ENCODE data around the gene RPL5.

DNA sequence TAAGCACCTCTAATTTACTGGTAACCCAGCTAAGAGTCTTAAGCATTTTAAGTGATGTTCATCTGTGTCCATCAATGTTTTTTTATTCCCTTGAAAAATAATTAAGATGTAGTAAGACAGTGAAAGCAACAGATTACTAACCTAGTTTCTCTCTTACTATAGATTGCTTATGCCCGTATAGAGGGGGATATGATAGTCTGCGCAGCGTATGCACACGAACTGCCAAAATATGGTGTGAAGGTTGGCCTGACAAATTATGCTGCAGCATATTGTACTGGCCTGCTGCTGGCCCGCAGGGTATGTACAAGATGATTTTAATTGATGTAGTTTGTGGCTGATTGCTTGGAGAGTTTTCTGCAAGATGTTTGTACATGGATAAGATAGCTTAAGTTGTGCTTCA, 2.8 kb downstream of the RPL5 start:
- TF ChIP-seq, protein P1, sequence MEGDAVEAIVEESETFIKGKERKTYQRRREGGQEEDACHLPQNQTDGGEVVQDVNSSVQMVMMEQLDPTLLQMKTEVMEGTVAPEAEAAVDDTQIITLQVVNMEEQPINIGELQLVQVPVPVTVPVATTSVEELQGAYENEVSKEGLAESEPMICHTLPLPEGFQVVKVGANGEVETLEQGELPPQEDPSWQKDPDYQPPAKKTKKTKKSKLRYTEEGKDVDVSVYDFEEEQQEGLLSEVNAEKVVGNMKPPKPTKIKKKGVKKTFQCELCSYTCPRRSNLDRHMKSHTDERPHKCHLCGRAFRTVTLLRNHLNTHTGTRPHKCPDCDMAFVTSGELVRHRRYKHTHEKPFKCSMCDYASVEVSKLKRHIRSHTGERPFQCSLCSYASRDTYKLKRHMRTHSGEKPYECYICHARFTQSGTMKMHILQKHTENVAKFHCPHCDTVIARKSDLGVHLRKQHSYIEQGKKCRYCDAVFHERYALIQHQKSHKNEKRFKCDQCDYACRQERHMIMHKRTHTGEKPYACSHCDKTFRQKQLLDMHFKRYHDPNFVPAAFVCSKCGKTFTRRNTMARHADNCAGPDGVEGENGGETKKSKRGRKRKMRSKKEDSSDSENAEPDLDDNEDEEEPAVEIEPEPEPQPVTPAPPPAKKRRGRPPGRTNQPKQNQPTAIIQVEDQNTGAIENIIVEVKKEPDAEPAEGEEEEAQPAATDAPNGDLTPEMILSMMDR (conservative IDR thresholded peaks at IDR 0.05; ENCODE audit: low read depth in 2 of 2) = no peak
- TF ChIP-seq, protein P2, sequence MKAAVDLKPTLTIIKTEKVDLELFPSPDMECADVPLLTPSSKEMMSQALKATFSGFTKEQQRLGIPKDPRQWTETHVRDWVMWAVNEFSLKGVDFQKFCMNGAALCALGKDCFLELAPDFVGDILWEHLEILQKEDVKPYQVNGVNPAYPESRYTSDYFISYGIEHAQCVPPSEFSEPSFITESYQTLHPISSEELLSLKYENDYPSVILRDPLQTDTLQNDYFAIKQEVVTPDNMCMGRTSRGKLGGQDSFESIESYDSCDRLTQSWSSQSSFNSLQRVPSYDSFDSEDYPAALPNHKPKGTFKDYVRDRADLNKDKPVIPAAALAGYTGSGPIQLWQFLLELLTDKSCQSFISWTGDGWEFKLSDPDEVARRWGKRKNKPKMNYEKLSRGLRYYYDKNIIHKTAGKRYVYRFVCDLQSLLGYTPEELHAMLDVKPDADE (IDR thresholded peaks at IDR 0.05) = no peak
- TF ChIP-seq, protein P3, sequence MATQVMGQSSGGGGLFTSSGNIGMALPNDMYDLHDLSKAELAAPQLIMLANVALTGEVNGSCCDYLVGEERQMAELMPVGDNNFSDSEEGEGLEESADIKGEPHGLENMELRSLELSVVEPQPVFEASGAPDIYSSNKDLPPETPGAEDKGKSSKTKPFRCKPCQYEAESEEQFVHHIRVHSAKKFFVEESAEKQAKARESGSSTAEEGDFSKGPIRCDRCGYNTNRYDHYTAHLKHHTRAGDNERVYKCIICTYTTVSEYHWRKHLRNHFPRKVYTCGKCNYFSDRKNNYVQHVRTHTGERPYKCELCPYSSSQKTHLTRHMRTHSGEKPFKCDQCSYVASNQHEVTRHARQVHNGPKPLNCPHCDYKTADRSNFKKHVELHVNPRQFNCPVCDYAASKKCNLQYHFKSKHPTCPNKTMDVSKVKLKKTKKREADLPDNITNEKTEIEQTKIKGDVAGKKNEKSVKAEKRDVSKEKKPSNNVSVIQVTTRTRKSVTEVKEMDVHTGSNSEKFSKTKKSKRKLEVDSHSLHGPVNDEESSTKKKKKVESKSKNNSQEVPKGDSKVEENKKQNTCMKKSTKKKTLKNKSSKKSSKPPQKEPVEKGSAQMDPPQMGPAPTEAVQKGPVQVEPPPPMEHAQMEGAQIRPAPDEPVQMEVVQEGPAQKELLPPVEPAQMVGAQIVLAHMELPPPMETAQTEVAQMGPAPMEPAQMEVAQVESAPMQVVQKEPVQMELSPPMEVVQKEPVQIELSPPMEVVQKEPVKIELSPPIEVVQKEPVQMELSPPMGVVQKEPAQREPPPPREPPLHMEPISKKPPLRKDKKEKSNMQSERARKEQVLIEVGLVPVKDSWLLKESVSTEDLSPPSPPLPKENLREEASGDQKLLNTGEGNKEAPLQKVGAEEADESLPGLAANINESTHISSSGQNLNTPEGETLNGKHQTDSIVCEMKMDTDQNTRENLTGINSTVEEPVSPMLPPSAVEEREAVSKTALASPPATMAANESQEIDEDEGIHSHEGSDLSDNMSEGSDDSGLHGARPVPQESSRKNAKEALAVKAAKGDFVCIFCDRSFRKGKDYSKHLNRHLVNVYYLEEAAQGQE (IDR thresholded peaks at IDR 0.05; ENCODE audit: unreplicated experiment) = no peak
- TF ChIP-seq POLR2AphosphoS5 (IDR thresholded peaks at IDR 0.05; ENCODE audit: low read depth) = no peak
- no peak for TF ChIP-seq EZH2 (IDR thresholded peaks at IDR 0.05; ENCODE audit: low read depth, unreplicated experiment)
- no peak for TF ChIP-seq STAT1 (IDR thresholded peaks at IDR 0.05; ENCODE audit: unreplicated experiment)
- TF ChIP-seq EZH2phosphoT487 (IDR thresholded peaks at IDR 0.05; ENCODE audit: unreplicated experiment) = no peak
- no peak for TF ChIP-seq NANOG (IDR thresholded peaks at IDR 0.05; ENCODE audit: borderline replicate concordance)
- no peak for TF ChIP-seq JUNB (IDR thresholded peaks at IDR 0.05; ENCODE audit: unreplicated experiment)
- no peak for TF ChIP-seq ZNF331 (CRISPR knock-in tag; IDR thresholded peaks at IDR 0.05; ENCODE audit: low read depth)
- no peak for TF ChIP-seq CREB1 (CRISPR knock-in tag; IDR thresholded peaks at IDR 0.05; ENCODE audit: low read depth)
- no peak for TF ChIP-seq ZNF114 (CRISPR knock-in tag; IDR thresholded peaks at IDR 0.05)

All from GM23338 (cell line).